Stimulated activated memory B cell treated with anti-CD40 and anti-IgM and Interleukin-4, amounts not matched to agents 10 μg/mL and 1 μg/mL and 100 μg/mL, for 72 hours (primary cell): ENCODE results near the gene GLIS1.
"Not testable (repeated sequence)": the region's sequence is repeated elsewhere in the genome, so short reads cannot be mapped to it uniquely, and the experiment has no call there.

Source experiments
- ATAC-seq: fragments of 150-1000 bp; cut with Tn5 transposase; 2 replicates; pipeline ENCODE4 v1.10.0; 2021
- H3K27ac Mint-ChIP-seq: one replicate; pipeline ENCODE4 v1.8.0; 2022; ENCODE audit warnings: mild to moderate bottlenecking, mixed read lengths
- H3K27me3 Mint-ChIP-seq: one replicate; pipeline ENCODE4 v1.8.0; 2022; ENCODE audit warnings: mixed read lengths
- H3K36me3 Mint-ChIP-seq: one replicate; pipeline ENCODE4 v1.8.0; 2022; ENCODE audit warnings: mixed read lengths
- H3K4me1 Mint-ChIP-seq: one replicate; pipeline ENCODE4 v1.8.0; 2022; ENCODE audit warnings: mixed read lengths
- H3K4me3 Mint-ChIP-seq: one replicate; pipeline ENCODE4 v1.8.0; 2022; ENCODE audit warnings: mild to moderate bottlenecking, moderate library complexity, mixed read lengths
- H3K9me3 Mint-ChIP-seq: one replicate; pipeline ENCODE4 v1.8.0; 2022; ENCODE audit warnings: mixed read lengths

Gene GLIS1

GRCh38 chr1:53739109-53739681, at the start of gene GLIS1:
GLIS1 (minus strand) TSS chr1:53739164; CDS start chr1:53738064, 1,100 bp downstream.
- peak; percentile 91 for ATAC-seq
- H3K4me1 Mint-ChIP-seq, result no peaks in the 10 kb centered on the region
- H3K27ac Mint-ChIP-seq, result no peak within 1 kb of the TSS
- peaks cover 15% of the 10 kb centered on the region for H3K36me3 Mint-ChIP-seq
- peaks cover 12% of the 10 kb centered on the region for H3K9me3 Mint-ChIP-seq
- H3K27me3 Mint-ChIP-seq, result peaks cover 71% of the 10 kb centered on the region
- peak within 1 kb of the TSS; percentile 40 for H3K4me3 Mint-ChIP-seq

DNA sequence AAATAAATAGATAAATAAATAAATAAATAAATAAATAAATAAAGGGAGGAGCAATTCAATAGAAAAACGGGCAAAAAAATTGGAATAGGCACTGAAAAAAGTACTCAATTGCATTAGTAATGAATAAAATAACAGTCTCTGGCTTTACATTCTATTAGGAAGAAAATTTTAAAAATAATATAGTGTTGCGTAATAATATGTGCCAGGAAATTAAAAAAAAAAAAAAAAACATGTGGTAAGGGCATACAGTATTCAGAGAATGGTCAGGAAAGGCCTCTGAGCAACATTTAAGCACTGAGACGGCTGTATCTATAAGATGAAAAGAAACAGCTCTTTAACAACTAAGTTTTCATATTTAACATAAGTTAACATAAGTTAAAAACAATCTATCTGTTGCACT, 48.7 kb upstream of the GLIS1 start:
- no peak for ATAC-seq
- H3K4me1 Mint-ChIP-seq, result no peaks in the 10 kb centered on the region
- no peak overlapping the region for H3K4me3 Mint-ChIP-seq
- H3K36me3 Mint-ChIP-seq, result peaks cover 53% of the 10 kb centered on the region
- no peaks in the 10 kb centered on the region for H3K27me3 Mint-ChIP-seq
- H3K9me3 Mint-ChIP-seq, result no peaks in the 10 kb centered on the region
- no peak overlapping the region for H3K27ac Mint-ChIP-seq

GRCh38 chr1:53783056-53783455, 44.1 kb upstream of the GLIS1 start:
- H3K4me3 Mint-ChIP-seq, result no peak overlapping the region
- H3K36me3 Mint-ChIP-seq, result peaks cover 53% of the 10 kb centered on the region
- no peaks in the 10 kb centered on the region for H3K9me3 Mint-ChIP-seq
- H3K4me1 Mint-ChIP-seq, result no peaks in the 10 kb centered on the region
- H3K27me3 Mint-ChIP-seq, result no peaks in the 10 kb centered on the region
- ATAC-seq, result peak; percentile 48
- H3K27ac Mint-ChIP-seq, result no peak overlapping the region

DNA sequence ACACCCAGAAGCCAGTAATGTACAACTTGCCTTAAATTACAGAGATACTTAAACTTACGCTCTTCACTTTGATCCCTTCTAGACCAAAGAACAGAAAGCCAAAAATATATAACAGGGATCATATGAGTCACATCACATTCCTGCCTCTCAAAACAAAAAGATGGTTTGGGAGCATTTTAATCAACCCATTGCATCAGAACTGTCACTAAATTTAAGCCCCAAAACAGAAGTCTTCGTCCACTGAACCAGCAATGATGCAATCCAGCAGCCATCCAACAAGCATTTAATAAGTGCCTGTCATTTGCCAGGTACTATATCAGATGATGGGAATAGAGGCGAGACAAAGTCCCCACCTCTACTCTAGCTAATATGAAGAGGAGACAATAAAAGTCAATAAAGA, 42.7 kb upstream of the GLIS1 start:
- H3K4me3 Mint-ChIP-seq, result no peak overlapping the region
- H3K27me3 Mint-ChIP-seq, result no peaks in the 10 kb centered on the region
- H3K9me3 Mint-ChIP-seq, result no peaks in the 10 kb centered on the region
- peaks cover 52% of the 10 kb centered on the region for H3K36me3 Mint-ChIP-seq
- H3K27ac Mint-ChIP-seq, result no peak overlapping the region
- H3K4me1 Mint-ChIP-seq, result no peaks in the 10 kb centered on the region
- ATAC-seq, result no peak

- H3K4me3 Mint-ChIP-seq, result no peak overlapping the region
- H3K4me1 Mint-ChIP-seq, result no peaks in the 10 kb centered on the region
- no peaks in the 10 kb centered on the region for H3K27me3 Mint-ChIP-seq
- no peaks in the 10 kb centered on the region for H3K9me3 Mint-ChIP-seq
- H3K36me3 Mint-ChIP-seq, result peaks cover 40% of the 10 kb centered on the region
- ATAC-seq, result no peak
- H3K27ac Mint-ChIP-seq, result no peak overlapping the region
Observed at GRCh38 chr1:53777272-53777671, 38.3 kb upstream of the GLIS1 start.

- Mint-ChIP-seq H3K9me3 (no peaks in the 10 kb centered on the region), H3K4me1 (no peaks in the 10 kb centered on the region), H3K36me3 (peaks cover 34% of the 10 kb centered on the region), H3K4me3 (no peak overlapping the region), H3K27me3 (no peaks in the 10 kb centered on the region), H3K27ac (no peak overlapping the region)
- no peak for ATAC-seq
Observed at GRCh38 chr1:53771648-53772047, 32.7 kb upstream of the GLIS1 start.

DNA sequence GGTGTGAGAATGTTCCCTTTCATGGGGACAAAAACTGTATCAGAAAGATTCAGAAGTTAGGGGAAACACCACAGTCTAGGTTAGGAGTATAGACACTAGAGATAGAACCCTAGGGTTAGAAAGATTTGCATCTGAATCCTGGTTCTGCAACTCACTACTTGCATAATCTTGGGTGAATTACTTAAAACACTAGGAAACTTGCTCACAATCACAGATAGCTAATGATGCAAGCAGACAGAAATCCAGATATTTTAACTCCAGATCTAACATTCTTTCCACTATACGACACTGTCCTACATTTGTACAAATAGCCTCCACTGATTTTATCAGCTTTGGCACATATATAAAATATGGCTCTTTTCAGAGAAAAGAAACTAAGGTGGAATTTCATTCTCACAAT, 30.8 kb upstream of the GLIS1 start:
- no peak for ATAC-seq

GRCh38 chr1:53769184-53769583, 30.2 kb upstream of the GLIS1 start:
- Mint-ChIP-seq H3K4me3 (no peak overlapping the region), H3K27ac (no peak overlapping the region), H3K36me3 (peaks cover 56% of the 10 kb centered on the region), H3K4me1 (no peaks in the 10 kb centered on the region), H3K9me3 (no peaks in the 10 kb centered on the region), H3K27me3 (no peaks in the 10 kb centered on the region)
- ATAC-seq, result no peak

More for the DNA sequence above, 30.8 kb upstream of the GLIS1 start:
- H3K27ac Mint-ChIP-seq, result no peak overlapping the region
- H3K27me3 Mint-ChIP-seq, result no peaks in the 10 kb centered on the region
- no peaks in the 10 kb centered on the region for H3K4me1 Mint-ChIP-seq
- peaks cover 51% of the 10 kb centered on the region for H3K36me3 Mint-ChIP-seq
- H3K9me3 Mint-ChIP-seq, result no peaks in the 10 kb centered on the region
- H3K4me3 Mint-ChIP-seq, result no peak overlapping the region

- no peak overlapping the region for H3K27ac Mint-ChIP-seq
- no peak for ATAC-seq
- H3K36me3 Mint-ChIP-seq, result peaks cover 62% of the 10 kb centered on the region
Observed at GRCh38 chr1:53766831-53767405, 28.0 kb upstream of the GLIS1 start.

GRCh38 chr1:53766194-53766742, 27.3 kb upstream of the GLIS1 start:
- no peak for ATAC-seq
- H3K4me1 Mint-ChIP-seq, result no peaks in the 10 kb centered on the region
- H3K27ac Mint-ChIP-seq, result no peak overlapping the region
- H3K9me3 Mint-ChIP-seq, result peaks cover 10% of the 10 kb centered on the region
- H3K27me3 Mint-ChIP-seq, result no peaks in the 10 kb centered on the region
- H3K36me3 Mint-ChIP-seq, result peaks cover 67% of the 10 kb centered on the region
- H3K4me3 Mint-ChIP-seq, result no peak overlapping the region

More at GRCh38 chr1:53766831-53767405, 28.0 kb upstream of the GLIS1 start:
- Mint-ChIP-seq H3K4me3 (no peak overlapping the region), H3K27me3 (no peaks in the 10 kb centered on the region), H3K4me1 (no peaks in the 10 kb centered on the region), H3K9me3 (peaks cover 10% of the 10 kb centered on the region)

- H3K9me3 Mint-ChIP-seq, result peaks cover 10% of the 10 kb centered on the region
- H3K4me3 Mint-ChIP-seq, result no peak overlapping the region
- peaks cover 61% of the 10 kb centered on the region for H3K36me3 Mint-ChIP-seq
- H3K4me1 Mint-ChIP-seq, result no peaks in the 10 kb centered on the region
- no peaks in the 10 kb centered on the region for H3K27me3 Mint-ChIP-seq
- no peak for ATAC-seq
- H3K27ac Mint-ChIP-seq, result no peak overlapping the region
Observed at GRCh38 chr1:53765657-53766056, 26.7 kb upstream of the GLIS1 start.

- H3K4me3 Mint-ChIP-seq, result no peak overlapping the region
- no peak for ATAC-seq
- no peak overlapping the region for H3K27ac Mint-ChIP-seq
- H3K36me3 Mint-ChIP-seq, result peaks cover 69% of the 10 kb centered on the region
- peaks cover 10% of the 10 kb centered on the region for H3K9me3 Mint-ChIP-seq
- no peaks in the 10 kb centered on the region for H3K27me3 Mint-ChIP-seq
- H3K4me1 Mint-ChIP-seq, result no peaks in the 10 kb centered on the region
Observed at GRCh38 chr1:53763911-53764310, 24.9 kb upstream of the GLIS1 start.

DNA sequence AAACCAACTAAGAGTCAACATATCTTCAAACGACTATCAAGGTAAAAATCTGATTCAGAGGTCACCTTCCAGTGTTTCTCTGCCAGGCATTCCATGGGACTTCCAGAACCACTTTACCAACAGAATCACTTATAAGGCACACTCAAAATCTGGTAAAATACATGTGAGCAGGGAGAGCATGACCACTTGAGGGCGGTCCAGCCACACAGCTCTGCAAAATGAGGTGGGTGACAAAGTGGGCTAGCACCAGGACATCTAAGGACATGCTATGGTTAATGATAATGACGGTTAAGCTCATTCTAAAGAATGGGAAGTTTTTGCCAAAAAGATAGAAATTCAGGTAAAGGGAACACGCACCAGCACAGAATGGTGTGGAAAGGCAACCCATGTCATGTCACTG, 24.5 kb upstream of the GLIS1 start:
- ATAC-seq, result no peak
- Mint-ChIP-seq H3K27me3 (no peaks in the 10 kb centered on the region), H3K9me3 (peaks cover 10% of the 10 kb centered on the region), H3K36me3 (peaks cover 64% of the 10 kb centered on the region), H3K4me3 (no peak overlapping the region), H3K27ac (no peak overlapping the region), H3K4me1 (no peaks in the 10 kb centered on the region)

- not testable (repeated sequence) for H3K4me3 Mint-ChIP-seq
Observed at GRCh38 chr1:53760497-53760896, 21.5 kb upstream of the GLIS1 start.

GRCh38 chr1:53755874-53756273, 16.9 kb upstream of the GLIS1 start:
- Mint-ChIP-seq H3K9me3 (no peaks in the 10 kb centered on the region), H3K27me3 (no peaks in the 10 kb centered on the region), H3K4me3 (no peak overlapping the region), H3K4me1 (no peaks in the 10 kb centered on the region), H3K27ac (no peak overlapping the region), H3K36me3 (peaks cover 14% of the 10 kb centered on the region)
- ATAC-seq, result no peak

More at GRCh38 chr1:53760497-53760896, 21.5 kb upstream of the GLIS1 start:
- H3K27me3 Mint-ChIP-seq, ATAC-seq, H3K27ac Mint-ChIP-seq, H3K4me1 Mint-ChIP-seq: not testable (repeated sequence)
- Mint-ChIP-seq H3K9me3 (peaks cover 10% of the 10 kb centered on the region), H3K36me3 (peaks cover 51% of the 10 kb centered on the region)
